ENCODE data around the gene FLRT1. TPM values are rescaled to one million over a fixed set of nuclear protein-coding genes. Genes with fewer than 3 reads are reported as not detected.

The FLRT1 gene
- total RNA-seq, 1 donor = not detected

GRCh38 chr11:64000740-64001483 is 34.8 kb upstream of the FLRT1 start:
- Histone ChIP-seq H3K9me3 (ENCODE audit: low read depth, low read length) (no peaks in the 10 kb centered on the region), H3K27me3 (ENCODE audit: insufficient read depth, low read length) (peaks cover 10% of the 10 kb centered on the region), H3K4me1 (ENCODE audit: insufficient read depth, low read length) (peaks cover 24% of the 10 kb centered on the region), H3K4me3 (ENCODE audit: low read length) (no peak overlapping the region)

GRCh38 chr11:64001484-64002420 is 34.0 kb upstream of the FLRT1 start:
- H3K4me1 ChIP-seq (ENCODE audit: insufficient read depth, low read length) = peaks cover 24% of the 10 kb centered on the region
- no peak overlapping the region for H3K4me3 ChIP-seq (ENCODE audit: low read length)
- peaks cover 13% of the 10 kb centered on the region for H3K27me3 ChIP-seq (ENCODE audit: insufficient read depth, low read length)
- H3K9me3 ChIP-seq (ENCODE audit: low read depth, low read length) = no peaks in the 10 kb centered on the region

GRCh38 chr11:64003807-64004589 is 31.7 kb upstream of the FLRT1 start:
- Histone ChIP-seq H3K4me3 (ENCODE audit: low read length) (no peak overlapping the region), H3K27me3 (ENCODE audit: insufficient read depth, low read length) (peaks cover 15% of the 10 kb centered on the region), H3K9me3 (ENCODE audit: low read depth, low read length) (no peaks in the 10 kb centered on the region), H3K4me1 (ENCODE audit: insufficient read depth, low read length) (peaks cover 30% of the 10 kb centered on the region)

- H3K27me3 ChIP-seq (ENCODE audit: insufficient read depth, low read length) = peaks cover 15% of the 10 kb centered on the region
- H3K9me3 ChIP-seq (ENCODE audit: low read depth, low read length) = no peaks in the 10 kb centered on the region
- peaks cover 25% of the 10 kb centered on the region for H3K4me1 ChIP-seq (ENCODE audit: insufficient read depth, low read length)
- no peak overlapping the region for H3K4me3 ChIP-seq (ENCODE audit: low read length)
Measured at GRCh38 chr11:64004590-64004984, 31.1 kb upstream of the FLRT1 start.

- Histone ChIP-seq H3K9me3 (ENCODE audit: low read depth, low read length) (no peaks in the 10 kb centered on the region), H3K4me1 (ENCODE audit: insufficient read depth, low read length) (peaks cover 16% of the 10 kb centered on the region), H3K4me3 (ENCODE audit: low read length) (no peak overlapping the region), H3K27me3 (ENCODE audit: insufficient read depth, low read length) (peaks cover 15% of the 10 kb centered on the region)
Measured at GRCh38 chr11:64005691-64006090, 30.0 kb upstream of the FLRT1 start.

- peaks cover 12% of the 10 kb centered on the region for H3K4me1 ChIP-seq (ENCODE audit: insufficient read depth, low read length)
- H3K4me3 ChIP-seq (ENCODE audit: low read length) = no peak overlapping the region
- H3K27me3 ChIP-seq (ENCODE audit: insufficient read depth, low read length) = peaks cover 8% of the 10 kb centered on the region
- no peaks in the 10 kb centered on the region for H3K9me3 ChIP-seq (ENCODE audit: low read depth, low read length)
Measured at GRCh38 chr11:64006398-64006797, 29.3 kb upstream of the FLRT1 start.

- H3K9me3 ChIP-seq (ENCODE audit: low read depth, low read length) = no peaks in the 10 kb centered on the region
- peaks cover 12% of the 10 kb centered on the region for H3K4me1 ChIP-seq (ENCODE audit: insufficient read depth, low read length)
- peaks cover 5% of the 10 kb centered on the region for H3K27me3 ChIP-seq (ENCODE audit: insufficient read depth, low read length)
- peak overlapping the region; percentile 14 for H3K4me3 ChIP-seq (ENCODE audit: low read length)
Measured at GRCh38 chr11:64007160-64007628, 28.5 kb upstream of the FLRT1 start.

- Histone ChIP-seq H3K4me3 (ENCODE audit: low read length) (peak overlapping the region; percentile 14), H3K27me3 (ENCODE audit: insufficient read depth, low read length) (peaks cover 5% of the 10 kb centered on the region)
Measured at GRCh38 chr11:64007629-64008282, 28.0 kb upstream of the FLRT1 start.

GRCh38 chr11:64008283-64008913 is 27.3 kb upstream of the FLRT1 start:
- H3K9me3 ChIP-seq (ENCODE audit: low read depth, low read length) = no peaks in the 10 kb centered on the region
- H3K4me1 ChIP-seq (ENCODE audit: insufficient read depth, low read length) = peaks cover 12% of the 10 kb centered on the region
- peaks cover 5% of the 10 kb centered on the region for H3K27me3 ChIP-seq (ENCODE audit: insufficient read depth, low read length)
- H3K4me3 ChIP-seq (ENCODE audit: low read length) = no peak overlapping the region

More at GRCh38 chr11:64007629-64008282, 28.0 kb upstream of the FLRT1 start:
- peaks cover 12% of the 10 kb centered on the region for H3K4me1 ChIP-seq (ENCODE audit: insufficient read depth, low read length)
- H3K9me3 ChIP-seq (ENCODE audit: low read depth, low read length) = no peaks in the 10 kb centered on the region

- Histone ChIP-seq H3K4me1 (ENCODE audit: insufficient read depth, low read length) (peaks cover 12% of the 10 kb centered on the region), H3K27me3 (ENCODE audit: insufficient read depth, low read length) (peaks cover 5% of the 10 kb centered on the region)
Measured at GRCh38 chr11:64008914-64009633, 26.7 kb upstream of the FLRT1 start.

GRCh38 chr11:64009710-64010109 is 26.0 kb upstream of the FLRT1 start:
- H3K27me3 ChIP-seq (ENCODE audit: insufficient read depth, low read length) = peaks cover 5% of the 10 kb centered on the region

More at GRCh38 chr11:64008914-64009633, 26.7 kb upstream of the FLRT1 start:
- no peaks in the 10 kb centered on the region for H3K9me3 ChIP-seq (ENCODE audit: low read depth, low read length)
- H3K4me3 ChIP-seq (ENCODE audit: low read length) = no peak overlapping the region

GRCh38 chr11:64010783-64011182 is 24.9 kb upstream of the FLRT1 start:
- H3K4me1 ChIP-seq (ENCODE audit: insufficient read depth, low read length) = peaks cover 12% of the 10 kb centered on the region
- no peak overlapping the region for H3K4me3 ChIP-seq (ENCODE audit: low read length)
- peaks cover 5% of the 10 kb centered on the region for H3K27me3 ChIP-seq (ENCODE audit: insufficient read depth, low read length)
- no peaks in the 10 kb centered on the region for H3K9me3 ChIP-seq (ENCODE audit: low read depth, low read length)

More at GRCh38 chr11:64009710-64010109, 26.0 kb upstream of the FLRT1 start:
- peaks cover 12% of the 10 kb centered on the region for H3K4me1 ChIP-seq (ENCODE audit: insufficient read depth, low read length)
- H3K9me3 ChIP-seq (ENCODE audit: low read depth, low read length) = no peaks in the 10 kb centered on the region
- no peak overlapping the region for H3K4me3 ChIP-seq (ENCODE audit: low read length)

- H3K4me1 ChIP-seq (ENCODE audit: insufficient read depth, low read length) = peaks cover 12% of the 10 kb centered on the region
- H3K27me3 ChIP-seq (ENCODE audit: insufficient read depth, low read length) = peaks cover 5% of the 10 kb centered on the region
- H3K9me3 ChIP-seq (ENCODE audit: low read depth, low read length) = no peaks in the 10 kb centered on the region
- no peak overlapping the region for H3K4me3 ChIP-seq (ENCODE audit: low read length)
Measured at GRCh38 chr11:64011371-64011770, 24.4 kb upstream of the FLRT1 start.

Data from mononuclear cell (primary cell).